Stimulated activated naive CD8-positive, alpha-beta T cell treated with anti-CD3 and anti-CD28 coated beads, Interleukin-15, Interleukin-2, amounts not matched to agents 100 ng/mL and 50 ng/mL, for 24 hours (primary cell): Measurements from ENCODE around the gene ESF1.

Experiments
- H3K27ac Mint-ChIP-seq: one replicate; pipeline ENCODE4 v1.8.0; 2021; ENCODE audit warnings: mild to moderate bottlenecking, mixed read lengths
- H3K27me3 Mint-ChIP-seq: one replicate; pipeline ENCODE4 v1.8.0; 2021; ENCODE audit warnings: mixed read lengths
- H3K36me3 Mint-ChIP-seq: one replicate; pipeline ENCODE4 v1.8.0; 2021; ENCODE audit warnings: low read depth, mixed read lengths
- H3K4me1 Mint-ChIP-seq: one replicate; pipeline ENCODE4 v1.8.0; 2021; ENCODE audit warnings: low read depth, mixed read lengths
- H3K4me3 Mint-ChIP-seq: one replicate; pipeline ENCODE4 v1.8.0; 2021; ENCODE audit warnings: mild to moderate bottlenecking, mixed read lengths
- H3K9me3 Mint-ChIP-seq: one replicate; pipeline ENCODE4 v1.8.0; 2021; ENCODE audit warnings: mixed read lengths

ESF1 gene

DNA sequence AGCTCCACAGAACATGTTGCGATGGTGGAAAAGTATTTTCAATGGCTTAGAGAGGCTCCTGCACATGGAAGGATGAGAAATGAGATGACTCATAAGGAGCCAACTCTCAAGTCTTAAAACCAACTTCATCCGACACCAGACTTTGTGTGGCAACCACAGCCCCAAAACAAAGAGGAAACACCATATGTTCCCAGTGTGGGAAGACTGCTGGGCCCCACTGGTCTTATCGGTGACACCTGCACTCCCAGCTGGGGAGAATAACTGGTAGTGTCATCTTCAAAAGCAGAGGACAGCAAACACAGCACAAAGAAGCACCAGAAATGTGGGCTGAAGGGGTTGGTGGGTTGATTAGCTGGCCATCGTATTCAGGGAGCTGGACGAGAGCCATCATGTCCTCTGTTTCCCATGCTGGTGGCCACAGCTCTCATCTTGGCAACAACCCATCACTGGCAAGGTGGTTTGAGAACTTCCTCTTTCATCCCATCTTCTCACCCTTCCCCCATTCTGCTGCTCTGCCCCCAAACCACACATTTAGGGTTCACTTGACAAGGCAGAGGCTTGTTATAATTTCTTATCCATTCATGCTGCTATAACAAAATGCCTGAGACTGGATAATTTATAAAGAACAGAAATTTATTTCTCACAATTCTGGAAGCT, 100.0 kb downstream of the ESF1 start:
- H3K4me1 Mint-ChIP-seq: peaks cover 16% of the 10 kb centered on the region
- peaks cover 24% of the 10 kb centered on the region for H3K27me3 Mint-ChIP-seq
- no peak overlapping the region for H3K4me3 Mint-ChIP-seq
- H3K27ac Mint-ChIP-seq: no peak overlapping the region
- no peaks in the 10 kb centered on the region for H3K36me3 Mint-ChIP-seq
- no peaks in the 10 kb centered on the region for H3K9me3 Mint-ChIP-seq

DNA sequence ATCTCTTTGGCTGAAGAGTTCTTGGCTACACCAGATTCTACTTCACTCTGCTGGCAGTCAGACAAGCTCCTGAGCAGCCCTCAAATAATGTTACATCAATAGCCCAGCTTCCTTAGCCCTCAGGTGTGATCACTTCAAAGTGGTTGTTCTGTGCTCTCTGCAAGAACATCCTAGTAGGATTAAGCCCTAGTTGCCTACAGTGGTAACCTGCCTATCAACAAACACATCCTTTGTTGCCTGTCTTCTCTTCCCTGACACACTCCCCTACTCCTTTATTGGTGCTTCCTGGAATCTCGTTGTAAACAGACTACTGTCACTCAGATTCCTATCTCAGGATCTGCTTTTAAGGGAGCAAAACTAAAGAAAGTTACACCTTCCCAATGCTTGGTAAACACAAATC, 100.9 kb downstream of the ESF1 start:
- no peaks in the 10 kb centered on the region for H3K9me3 Mint-ChIP-seq
- no peak overlapping the region for H3K27ac Mint-ChIP-seq
- H3K4me3 Mint-ChIP-seq: no peak overlapping the region

DNA sequence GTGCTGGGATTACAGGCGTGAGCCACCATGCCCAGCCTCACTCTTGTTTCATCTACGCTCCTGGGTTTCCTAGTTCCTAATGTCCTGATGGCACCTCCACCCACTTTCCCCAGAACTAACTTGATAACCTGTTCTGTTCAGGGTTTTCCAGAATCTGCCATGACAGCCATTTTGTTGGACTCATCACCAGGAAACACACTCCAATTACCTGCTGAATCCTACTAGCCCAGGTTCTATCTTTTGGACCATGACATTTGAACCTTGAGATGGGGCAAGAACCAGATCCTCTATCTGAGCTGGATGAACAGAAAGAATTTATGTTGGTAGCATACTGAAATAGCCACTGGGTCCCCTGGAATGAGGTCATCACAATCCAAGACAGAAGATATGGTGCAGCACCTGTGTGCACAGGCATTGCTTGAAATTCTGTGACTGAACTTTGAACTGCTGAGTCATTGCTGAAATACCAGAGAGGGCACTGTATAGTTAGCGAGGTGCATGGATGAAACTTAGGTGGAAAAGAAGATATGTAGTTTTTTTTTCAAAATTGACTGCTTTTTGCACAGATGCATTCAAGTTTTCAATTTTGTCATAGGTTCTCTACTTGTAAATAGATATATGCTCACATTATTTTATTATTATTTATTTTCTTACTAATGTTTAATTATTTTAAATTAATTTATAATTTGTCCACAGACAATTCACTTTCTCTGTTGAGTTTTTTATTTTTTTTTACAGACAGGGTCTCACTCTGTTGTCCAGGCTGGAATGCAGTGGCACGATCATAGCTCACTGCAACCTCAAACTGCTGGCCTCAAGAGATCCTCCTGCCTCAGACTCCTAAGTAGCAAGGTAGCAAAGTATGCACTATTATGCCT, 103.2 kb downstream of the ESF1 start:
- H3K9me3 Mint-ChIP-seq: no peaks in the 10 kb centered on the region
- no peak overlapping the region for H3K27ac Mint-ChIP-seq
- peaks cover 19% of the 10 kb centered on the region for H3K27me3 Mint-ChIP-seq
- no peak overlapping the region for H3K4me3 Mint-ChIP-seq
- H3K36me3 Mint-ChIP-seq: no peaks in the 10 kb centered on the region
- H3K4me1 Mint-ChIP-seq: peaks cover 16% of the 10 kb centered on the region

More for the DNA sequence above, 100.9 kb downstream of the ESF1 start:
- peaks cover 16% of the 10 kb centered on the region for H3K4me1 Mint-ChIP-seq
- H3K36me3 Mint-ChIP-seq: no peaks in the 10 kb centered on the region
- H3K27me3 Mint-ChIP-seq: peaks cover 24% of the 10 kb centered on the region

DNA sequence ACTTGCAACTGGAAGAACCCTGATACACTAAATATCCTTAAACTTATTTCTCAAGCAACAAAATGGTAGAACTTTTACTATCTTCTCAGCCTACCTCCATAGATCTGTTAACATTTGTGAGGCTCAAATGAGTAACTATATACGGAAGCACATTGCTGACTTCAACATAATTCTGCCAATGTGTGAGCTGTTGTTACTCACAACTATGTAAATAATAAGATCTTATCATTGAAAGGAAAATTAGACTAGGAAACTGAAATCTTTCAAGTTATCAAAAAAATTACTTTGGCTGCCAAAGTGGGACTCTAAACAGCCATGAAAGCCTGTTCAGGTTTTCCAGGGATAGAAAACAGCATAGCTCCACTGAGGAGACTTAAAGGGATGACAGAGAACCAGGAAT, 105.8 kb downstream of the ESF1 start:
- Mint-ChIP-seq H3K27me3 (peaks cover 10% of the 10 kb centered on the region), H3K4me3 (no peak overlapping the region), H3K4me1 (peaks cover under 1% of the 10 kb centered on the region), H3K27ac (no peak overlapping the region), H3K36me3 (no peaks in the 10 kb centered on the region), H3K9me3 (peaks cover 3% of the 10 kb centered on the region)

DNA sequence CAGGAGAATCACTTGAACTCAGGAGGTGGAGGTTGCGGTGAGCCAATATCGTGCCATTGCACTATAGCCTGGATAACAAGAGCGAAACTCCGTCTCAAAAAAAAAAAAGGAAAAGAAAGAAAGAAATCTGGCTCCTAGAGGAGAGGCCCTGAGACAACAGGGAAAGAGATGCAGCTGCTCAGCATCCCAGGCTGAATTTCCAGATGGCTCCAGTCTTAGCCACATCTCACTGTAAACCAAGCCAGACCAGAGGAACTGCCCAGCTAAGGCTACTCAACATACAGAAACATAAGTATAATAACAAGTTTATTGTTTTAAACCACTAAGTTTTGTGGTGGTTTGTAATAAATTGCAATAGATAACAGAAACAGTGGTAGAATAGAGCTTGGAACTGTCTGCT, 107.5 kb downstream of the ESF1 start:
- Mint-ChIP-seq H3K27ac (no peak overlapping the region), H3K36me3 (no peaks in the 10 kb centered on the region), H3K4me3 (no peak overlapping the region), H3K4me1 (no peaks in the 10 kb centered on the region), H3K9me3 (peaks cover 4% of the 10 kb centered on the region), H3K27me3 (peaks cover 4% of the 10 kb centered on the region)

DNA sequence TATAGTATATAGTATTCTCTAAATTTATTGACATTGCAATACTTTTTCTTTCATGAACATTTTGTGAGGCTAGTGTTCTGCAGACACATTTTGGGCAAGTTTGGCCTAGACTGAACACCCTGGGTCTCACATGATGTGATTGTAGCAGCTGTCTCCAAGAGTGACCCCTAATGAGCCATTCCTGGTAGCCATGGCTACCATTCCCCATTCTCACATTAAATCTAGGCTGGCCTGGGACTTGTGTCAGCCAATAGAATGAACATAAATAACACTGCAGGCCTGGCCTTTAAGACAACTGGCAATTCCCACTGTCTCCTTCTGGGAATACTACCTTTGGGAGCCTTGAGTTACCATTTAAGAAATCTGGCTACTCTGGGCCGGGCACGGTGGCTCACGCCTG, 108.0 kb downstream of the ESF1 start:
- H3K27me3 Mint-ChIP-seq: peaks cover 4% of the 10 kb centered on the region
- H3K36me3 Mint-ChIP-seq: no peaks in the 10 kb centered on the region
- no peak overlapping the region for H3K27ac Mint-ChIP-seq
- no peak overlapping the region for H3K4me3 Mint-ChIP-seq
- peaks cover 4% of the 10 kb centered on the region for H3K9me3 Mint-ChIP-seq
- H3K4me1 Mint-ChIP-seq: no peaks in the 10 kb centered on the region

DNA sequence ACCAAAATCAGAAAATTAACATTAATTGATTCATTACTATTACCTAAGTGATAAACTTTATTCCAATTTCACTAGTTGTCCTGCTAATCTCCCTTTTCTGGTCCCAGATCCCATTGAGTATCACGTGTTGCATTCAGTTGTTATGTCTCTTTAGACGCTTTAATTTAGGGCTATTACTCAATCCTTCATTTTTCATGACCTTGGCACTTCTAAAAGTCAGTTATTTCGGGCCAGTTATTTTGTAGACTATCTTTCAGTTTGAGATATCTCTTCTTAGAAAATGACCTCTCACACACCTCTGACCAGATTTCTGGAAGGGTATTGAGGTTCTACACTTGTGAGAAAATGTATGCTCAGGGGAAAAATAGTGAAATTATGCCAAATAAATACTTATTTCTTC, 112.0 kb downstream of the ESF1 start:
- H3K4me1 Mint-ChIP-seq: no peaks in the 10 kb centered on the region
- H3K27me3 Mint-ChIP-seq: peaks cover 11% of the 10 kb centered on the region

DNA sequence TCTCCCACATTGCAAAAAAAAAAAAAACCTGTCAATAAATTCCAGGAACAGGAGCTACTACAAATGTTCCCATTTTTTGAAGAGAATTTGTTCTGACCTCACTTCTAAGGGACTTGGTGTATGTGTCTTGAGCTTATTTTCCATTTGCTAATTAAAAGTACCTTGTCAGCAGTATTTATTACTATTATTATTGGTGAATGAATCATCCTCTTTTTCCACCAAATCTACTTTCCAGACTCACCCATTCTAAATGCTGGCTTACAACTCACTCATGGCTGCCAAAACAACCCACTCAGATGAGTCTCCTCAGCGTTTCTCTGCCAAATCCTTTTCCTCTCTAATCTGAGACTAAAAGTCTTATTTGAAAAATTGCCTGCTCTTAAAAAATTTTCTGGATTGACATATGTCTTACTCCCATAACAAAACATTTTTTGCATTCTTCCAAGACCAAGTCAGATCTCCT, 112.8 kb downstream of the ESF1 start:
- H3K27ac Mint-ChIP-seq: no peak overlapping the region
- no peaks in the 10 kb centered on the region for H3K36me3 Mint-ChIP-seq
- peaks cover 11% of the 10 kb centered on the region for H3K27me3 Mint-ChIP-seq
- peaks cover 4% of the 10 kb centered on the region for H3K9me3 Mint-ChIP-seq
- H3K4me3 Mint-ChIP-seq: no peak overlapping the region
- no peaks in the 10 kb centered on the region for H3K4me1 Mint-ChIP-seq

More for the DNA sequence above, 112.0 kb downstream of the ESF1 start:
- H3K9me3 Mint-ChIP-seq: peaks cover 4% of the 10 kb centered on the region
- no peak overlapping the region for H3K27ac Mint-ChIP-seq
- no peaks in the 10 kb centered on the region for H3K36me3 Mint-ChIP-seq
- H3K4me3 Mint-ChIP-seq: no peak overlapping the region

DNA sequence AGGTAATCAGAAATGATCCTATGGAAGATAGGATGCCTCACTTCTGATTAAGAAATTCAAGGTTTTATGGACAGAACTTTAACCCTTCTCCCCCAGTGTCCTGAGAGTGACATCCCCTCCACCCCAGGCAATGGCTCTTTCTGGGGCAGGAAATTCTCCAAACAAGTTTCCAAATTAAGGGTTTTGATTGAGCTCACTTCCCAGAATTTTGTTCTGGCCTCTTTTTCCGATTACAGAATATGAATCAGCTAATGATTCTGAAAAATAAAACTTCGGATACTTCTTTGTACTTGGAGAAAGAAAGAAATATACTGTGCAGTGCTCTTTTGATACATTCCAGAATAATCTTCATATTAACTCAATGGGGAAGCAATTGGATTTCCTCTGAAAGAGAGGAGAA, 113.2 kb downstream of the ESF1 start:
- H3K27ac Mint-ChIP-seq: no peak overlapping the region
- H3K27me3 Mint-ChIP-seq: peaks cover 11% of the 10 kb centered on the region
- no peak overlapping the region for H3K4me3 Mint-ChIP-seq
- peaks cover 4% of the 10 kb centered on the region for H3K9me3 Mint-ChIP-seq
- H3K4me1 Mint-ChIP-seq: no peaks in the 10 kb centered on the region
- H3K36me3 Mint-ChIP-seq: no peaks in the 10 kb centered on the region

DNA sequence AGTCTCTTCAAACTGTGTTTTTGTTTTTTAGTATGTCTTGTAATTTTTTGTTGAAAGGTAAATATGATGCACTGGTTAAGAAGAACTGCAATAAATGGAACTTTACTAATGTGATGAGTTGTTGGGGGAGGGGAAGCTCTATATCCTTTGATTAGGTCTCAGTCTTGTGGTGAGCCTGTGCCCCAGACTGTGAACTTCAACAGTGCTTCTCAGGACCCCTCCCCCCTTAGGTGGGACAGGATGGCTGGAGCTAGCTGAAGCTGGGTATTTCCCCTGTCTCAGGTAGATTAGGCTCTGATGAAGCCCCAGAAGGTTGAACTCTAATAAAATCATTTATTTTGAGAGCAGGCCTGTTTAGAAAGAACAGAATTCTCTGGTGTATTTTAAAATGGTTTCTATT, 114.6 kb downstream of the ESF1 start:
- peaks cover 4% of the 10 kb centered on the region for H3K9me3 Mint-ChIP-seq
- no peak overlapping the region for H3K4me3 Mint-ChIP-seq
- H3K27me3 Mint-ChIP-seq: peaks cover 16% of the 10 kb centered on the region
- H3K27ac Mint-ChIP-seq: no peak overlapping the region
- H3K36me3 Mint-ChIP-seq: no peaks in the 10 kb centered on the region
- no peaks in the 10 kb centered on the region for H3K4me1 Mint-ChIP-seq

DNA sequence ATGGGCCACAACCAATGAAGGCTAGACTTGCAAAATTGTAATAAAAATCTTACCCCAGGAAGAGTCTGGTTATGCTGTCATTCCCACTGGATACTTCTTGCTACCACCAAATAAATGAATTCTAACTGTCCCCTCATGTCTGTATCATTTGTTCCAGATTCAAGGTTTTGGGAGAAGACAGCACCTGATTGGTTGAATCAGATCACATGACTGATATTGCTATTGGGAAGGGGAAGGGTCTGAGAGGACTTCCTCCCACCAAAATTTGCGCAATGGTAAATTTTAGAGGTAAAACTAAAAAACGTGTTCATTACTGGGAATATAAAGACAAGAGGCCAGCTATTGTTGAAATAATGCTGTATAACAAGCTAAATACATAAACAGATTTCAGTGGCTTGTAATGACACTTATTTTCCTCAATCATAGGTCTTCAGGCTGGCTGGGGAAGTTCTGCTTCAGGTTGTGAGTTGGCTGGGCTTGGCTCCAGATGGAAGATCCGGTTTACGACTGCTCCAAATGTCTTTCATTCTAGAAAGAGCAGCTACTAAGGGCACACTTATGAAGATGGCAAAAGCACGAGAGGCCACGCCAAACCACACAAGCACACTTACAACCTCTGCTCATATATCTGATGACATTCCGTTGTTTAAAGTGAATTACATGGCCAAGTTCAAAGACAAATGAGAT, 118.9 kb downstream of the ESF1 start:
- Mint-ChIP-seq H3K27ac (no peak overlapping the region), H3K27me3 (peaks cover 11% of the 10 kb centered on the region), H3K4me3 (no peak overlapping the region), H3K4me1 (no peaks in the 10 kb centered on the region), H3K9me3 (no peaks in the 10 kb centered on the region), H3K36me3 (no peaks in the 10 kb centered on the region)
